Stimulated activated effector memory CD8-positive, alpha-beta T cell treated with anti-CD3 and anti-CD28 coated beads, Interleukin-12 subunit alpha, Interleukin-12 subunit beta, amount 100 ng/mL, for 72 hours (primary cell): Measurements from ENCODE around the gene CEMIP.

Experiments used
- ATAC-seq: fragments of 150-1000 bp; cut with Tn5 transposase; 2 replicates; pipeline ENCODE4 v1.10.0; 2021
- DNase-seq, 2 donors: peaks; one replicate each; pipeline ENCODE4 v3.0.0; 2021 to 2022; ENCODE audit warnings: low spot score in 2 of 2
- H3K27ac Mint-ChIP-seq: one replicate; pipeline ENCODE4 v1.8.0; 2022; ENCODE audit warnings: mild to moderate bottlenecking, mixed read lengths
- H3K36me3 Mint-ChIP-seq: one replicate; pipeline ENCODE4 v1.8.0; 2022; ENCODE audit warnings: mild to moderate bottlenecking, mixed read lengths
- H3K4me1 Mint-ChIP-seq: one replicate; pipeline ENCODE4 v1.8.0; 2022; ENCODE audit warnings: mixed read lengths
- H3K4me3 Mint-ChIP-seq: one replicate; pipeline ENCODE4 v1.8.0; 2022; ENCODE audit warnings: mild to moderate bottlenecking, mixed read lengths
- H3K9me3 Mint-ChIP-seq: one replicate; pipeline ENCODE4 v1.8.0; 2022; ENCODE audit warnings: mixed read lengths

Gene CEMIP

DNA sequence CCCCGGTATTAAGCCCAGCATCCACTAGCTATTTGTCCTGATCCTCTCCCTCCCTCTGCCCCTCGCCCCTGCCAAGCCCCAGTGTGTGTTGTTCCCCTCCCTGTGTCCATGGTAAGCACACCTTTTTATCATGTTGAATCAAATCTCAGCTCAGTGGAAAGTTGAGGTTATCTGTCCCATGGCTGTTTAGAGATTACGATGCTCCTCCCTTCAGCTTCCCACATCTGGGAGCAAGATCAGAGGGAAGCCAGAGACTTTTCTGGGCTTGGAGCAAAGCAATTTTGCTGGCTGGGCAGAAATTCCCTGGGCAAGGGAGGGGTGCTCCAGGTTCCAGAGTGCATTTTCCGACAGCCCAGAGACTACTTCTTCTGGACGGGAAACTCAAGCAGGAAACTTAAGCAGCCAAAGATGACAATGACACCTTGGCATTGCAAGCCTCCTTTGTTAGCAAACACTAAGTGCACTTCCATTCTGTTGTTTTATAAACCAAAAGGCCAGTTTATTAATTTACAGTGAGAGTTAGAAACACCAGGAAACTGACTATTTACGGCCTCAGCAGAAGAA, 105.9 kb downstream of the CEMIP start:
- Mint-ChIP-seq H3K36me3 (no peaks in the 10 kb centered on the region), H3K9me3 (no peaks in the 10 kb centered on the region), H3K4me1 (no peaks in the 10 kb centered on the region), H3K27ac (no peak overlapping the region), H3K4me3 (no peak overlapping the region)
- ATAC-seq (no peak), DNase-seq (no peak)

DNA sequence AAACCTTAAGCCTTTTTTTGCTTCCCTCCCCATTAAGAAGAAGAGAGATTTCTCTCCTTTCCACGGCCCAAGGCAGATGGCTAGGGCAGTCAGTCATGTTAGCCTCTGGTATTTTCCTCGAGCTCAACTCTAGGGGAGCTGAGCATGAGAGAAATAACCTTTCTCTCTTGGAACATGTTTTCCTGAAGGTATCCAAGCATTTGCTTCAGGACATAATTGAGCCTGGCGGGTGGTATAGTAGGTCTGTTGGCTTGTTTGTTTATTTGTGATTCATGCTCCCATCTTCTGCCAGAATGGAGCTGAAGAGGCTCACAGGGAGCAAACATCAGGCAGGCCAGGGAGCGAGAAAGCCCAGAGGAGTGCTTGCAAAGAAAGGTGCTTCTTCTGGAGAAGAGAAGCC, 108.0 kb downstream of the CEMIP start:
- Mint-ChIP-seq H3K9me3 (no peaks in the 10 kb centered on the region), H3K27ac (no peak overlapping the region), H3K36me3 (no peaks in the 10 kb centered on the region), H3K4me3 (no peak overlapping the region), H3K4me1 (no peaks in the 10 kb centered on the region)
- no peak for DNase-seq
- no peak for ATAC-seq

DNA sequence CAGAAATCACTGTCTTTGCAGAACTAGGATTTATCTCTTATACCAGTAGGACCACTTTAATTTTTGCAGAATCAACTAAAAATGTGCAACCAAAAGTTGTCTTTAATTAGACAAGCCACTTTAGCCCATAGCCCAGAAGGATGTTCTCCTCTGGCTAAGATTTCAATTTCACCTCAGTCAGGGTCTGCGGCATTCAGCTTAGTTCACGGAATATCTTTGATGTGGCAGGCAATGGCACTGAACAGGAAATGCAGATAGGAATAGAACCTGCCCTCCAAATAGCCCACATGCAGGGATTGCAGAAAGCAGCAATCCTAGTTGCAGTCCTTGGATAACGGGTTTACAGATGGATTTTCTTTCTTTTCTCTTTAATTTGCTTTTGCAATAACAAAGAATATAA, 109.7 kb downstream of the CEMIP start:
- Mint-ChIP-seq H3K4me3 (no peak overlapping the region), H3K9me3 (no peaks in the 10 kb centered on the region), H3K4me1 (no peaks in the 10 kb centered on the region), H3K36me3 (no peaks in the 10 kb centered on the region), H3K27ac (no peak overlapping the region)
- ATAC-seq: no peak
- no peak for DNase-seq

DNA sequence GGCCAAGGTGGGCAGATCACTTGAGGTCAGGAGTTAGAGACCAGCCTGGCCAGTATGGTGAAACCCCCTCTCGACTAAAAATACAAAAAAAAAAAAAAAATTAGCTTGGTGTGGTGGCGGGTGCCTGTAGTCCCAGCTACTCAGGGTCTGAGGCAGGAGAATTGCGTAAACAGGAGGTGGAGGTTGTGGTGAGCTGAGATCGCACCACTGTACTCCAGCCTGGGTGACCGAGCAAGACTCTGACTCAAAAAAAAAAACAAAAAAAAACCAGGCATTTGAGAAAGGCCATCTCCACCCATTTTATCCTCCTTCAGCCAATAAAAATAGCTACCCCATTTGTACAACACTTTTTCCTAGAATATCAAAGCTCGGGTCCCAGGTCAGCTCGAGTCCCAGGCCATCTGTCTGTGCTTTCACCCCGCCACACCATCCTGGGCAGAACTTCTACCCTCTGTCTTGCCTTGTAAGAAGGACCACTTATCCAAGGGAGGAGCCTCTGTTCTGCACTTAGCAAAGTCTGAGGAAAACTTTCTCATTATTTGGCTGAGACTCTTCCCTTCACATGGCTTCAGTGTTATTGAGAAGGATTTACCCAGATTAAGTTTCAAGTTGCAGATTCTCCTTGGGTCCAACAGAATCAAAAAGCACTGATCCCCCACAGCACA, 111.3 kb downstream of the CEMIP start:
- Mint-ChIP-seq H3K36me3 (no peaks in the 10 kb centered on the region), H3K4me3 (no peak overlapping the region), H3K9me3 (no peaks in the 10 kb centered on the region), H3K27ac (no peak overlapping the region), H3K4me1 (no peaks in the 10 kb centered on the region)
- DNase-seq (no peak), ATAC-seq (no peak)

GRCh38 chr15:80891006-80891405, 111.8 kb downstream of the CEMIP start:
- Mint-ChIP-seq H3K4me1 (no peaks in the 10 kb centered on the region), H3K9me3 (no peaks in the 10 kb centered on the region), H3K36me3 (no peaks in the 10 kb centered on the region), H3K27ac (no peak overlapping the region), H3K4me3 (no peak overlapping the region)
- no peak for DNase-seq
- no peak for ATAC-seq

DNA sequence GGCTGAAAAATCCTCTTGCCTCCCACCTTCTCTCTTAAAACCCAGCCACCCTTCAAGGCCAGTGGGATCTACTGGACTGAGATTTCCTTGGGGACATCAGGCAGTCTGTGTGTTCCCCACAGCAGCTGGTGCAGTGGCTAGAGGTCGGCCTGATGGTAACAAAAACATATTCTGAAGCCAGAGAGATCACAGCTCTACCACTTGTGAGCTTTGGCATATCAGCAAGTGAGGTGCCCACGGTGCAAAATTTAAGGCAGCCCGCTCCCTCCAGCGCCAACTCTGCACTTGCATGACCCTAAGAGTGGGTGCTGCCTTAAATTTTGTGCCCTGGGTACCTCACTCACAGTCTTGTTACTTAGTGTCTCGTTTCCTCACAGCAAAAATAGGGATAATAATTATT, 113.2 kb downstream of the CEMIP start:
- ATAC-seq (no peak), DNase-seq (no peak)
- no peaks in the 10 kb centered on the region for H3K4me1 Mint-ChIP-seq
- H3K4me3 Mint-ChIP-seq: no peak overlapping the region
- H3K36me3 Mint-ChIP-seq: no peaks in the 10 kb centered on the region
- no peak overlapping the region for H3K27ac Mint-ChIP-seq
- H3K9me3 Mint-ChIP-seq: peaks cover 4% of the 10 kb centered on the region

DNA sequence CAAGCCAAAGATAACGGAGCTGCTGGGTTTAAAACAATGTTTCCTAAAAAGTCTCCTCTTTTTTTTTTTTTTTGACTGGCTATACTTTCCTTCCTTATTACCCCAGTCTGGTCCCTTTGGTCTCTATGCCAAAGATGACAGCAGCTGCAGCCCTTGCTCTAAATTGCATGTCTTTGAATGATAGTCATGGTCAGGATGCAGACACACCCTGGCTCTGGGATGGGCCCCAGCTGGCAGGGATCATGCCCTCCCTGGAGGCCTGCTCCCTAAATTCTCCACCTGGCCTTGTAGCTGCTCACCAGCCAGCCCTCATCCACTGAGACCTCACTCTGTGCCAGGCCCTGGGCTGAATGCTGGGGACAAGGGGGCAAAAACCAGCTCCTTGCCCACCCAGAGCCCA, 114.6 kb downstream of the CEMIP start:
- Mint-ChIP-seq H3K36me3 (no peaks in the 10 kb centered on the region), H3K4me1 (no peaks in the 10 kb centered on the region), H3K27ac (no peak overlapping the region), H3K4me3 (no peak overlapping the region), H3K9me3 (peaks cover 4% of the 10 kb centered on the region)
- ATAC-seq: no peak
- DNase-seq: no peak

- DNase-seq: no peak
- H3K27ac Mint-ChIP-seq: no peak overlapping the region
- no peak for ATAC-seq
- H3K4me1 Mint-ChIP-seq: no peaks in the 10 kb centered on the region
- peaks cover 4% of the 10 kb centered on the region for H3K9me3 Mint-ChIP-seq
- no peak overlapping the region for H3K4me3 Mint-ChIP-seq
- H3K36me3 Mint-ChIP-seq: no peaks in the 10 kb centered on the region
These were observed 115.9 kb downstream of the CEMIP start for GRCh38 chr15:80895091-80895490.

DNA sequence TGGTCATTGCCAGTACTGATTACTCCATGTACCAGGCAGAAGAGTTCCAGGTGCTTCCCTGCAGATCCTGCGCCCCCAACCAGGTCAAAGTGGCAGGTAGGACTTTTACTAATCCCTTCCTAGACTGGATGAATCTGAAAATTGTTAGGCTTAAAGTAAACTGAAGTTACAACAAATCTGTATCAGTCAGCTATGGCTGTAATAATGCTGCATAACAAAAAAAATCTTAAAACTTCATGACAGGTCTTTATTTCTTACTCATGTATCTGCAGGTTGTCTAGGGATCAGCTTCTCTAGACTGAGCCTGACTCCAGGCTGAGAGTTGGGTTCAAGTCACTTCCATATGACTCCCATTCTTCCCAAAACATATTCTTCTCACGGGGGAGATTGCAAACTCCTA, 116.8 kb downstream of the CEMIP start:
- DNase-seq (no peak), ATAC-seq (no peak)
- H3K27ac Mint-ChIP-seq: no peak overlapping the region
- H3K9me3 Mint-ChIP-seq: peaks cover 4% of the 10 kb centered on the region
- no peaks in the 10 kb centered on the region for H3K4me1 Mint-ChIP-seq
- H3K36me3 Mint-ChIP-seq: no peaks in the 10 kb centered on the region
- no peak overlapping the region for H3K4me3 Mint-ChIP-seq

GRCh38 chr15:80898040-80898439, 118.9 kb downstream of the CEMIP start:
- no peak overlapping the region for H3K27ac Mint-ChIP-seq
- H3K36me3 Mint-ChIP-seq: no peaks in the 10 kb centered on the region
- H3K4me1 Mint-ChIP-seq: no peaks in the 10 kb centered on the region
- no peak for DNase-seq
- no peak overlapping the region for H3K4me3 Mint-ChIP-seq
- peaks cover 4% of the 10 kb centered on the region for H3K9me3 Mint-ChIP-seq
- no peak for ATAC-seq

DNA sequence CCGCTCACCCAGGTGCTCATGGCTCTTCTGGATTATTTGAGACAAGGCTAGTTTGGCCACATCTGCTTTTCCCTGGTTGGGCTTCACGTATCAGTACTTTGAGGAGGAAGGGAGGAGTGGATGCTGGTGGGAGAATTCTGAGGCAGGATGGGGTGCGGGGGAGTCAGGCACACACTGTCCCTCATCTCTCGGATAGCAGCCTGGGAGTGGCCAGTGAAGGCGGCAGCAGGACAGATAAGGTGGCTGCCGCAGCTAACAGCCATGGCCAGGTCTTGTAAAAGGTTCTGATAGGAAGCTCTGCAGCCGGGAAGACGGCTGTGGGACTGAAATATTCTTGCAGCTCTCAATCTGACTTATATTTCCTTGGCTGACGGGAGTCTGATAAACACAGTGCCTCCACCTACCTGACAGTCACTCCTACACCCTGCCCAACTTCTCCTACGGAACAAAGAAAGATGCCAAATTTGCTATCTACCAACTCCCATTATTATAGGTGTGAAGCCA, 123.2 kb downstream of the CEMIP start:
- Mint-ChIP-seq H3K9me3 (no peaks in the 10 kb centered on the region), H3K4me1 (no peaks in the 10 kb centered on the region), H3K27ac (no peak overlapping the region), H3K36me3 (no peaks in the 10 kb centered on the region), H3K4me3 (no peak overlapping the region)
- ATAC-seq (no peak), DNase-seq (no peak)

DNA sequence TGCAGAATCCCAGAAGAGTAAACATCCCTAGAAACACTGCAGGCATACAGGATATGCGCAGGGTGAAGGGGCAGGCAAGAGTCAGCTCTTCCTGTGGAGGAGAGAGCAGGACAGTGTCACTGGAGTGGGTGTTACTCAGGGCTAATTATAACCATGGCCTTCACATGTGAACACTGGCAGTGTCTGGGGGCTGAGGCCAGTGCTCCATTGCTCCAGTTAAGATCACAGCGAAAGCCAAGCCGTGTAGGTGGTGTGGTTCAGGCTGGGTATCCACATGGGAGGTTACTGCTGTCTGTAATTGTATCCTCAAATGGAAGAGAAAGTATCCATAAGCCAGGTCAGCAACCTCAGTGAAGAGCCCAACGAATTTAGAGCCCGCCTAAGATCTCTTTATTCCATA, 125.8 kb downstream of the CEMIP start:
- no peak for ATAC-seq
- Mint-ChIP-seq H3K4me3 (no peak overlapping the region), H3K27ac (no peak overlapping the region), H3K4me1 (no peaks in the 10 kb centered on the region), H3K9me3 (no peaks in the 10 kb centered on the region), H3K36me3 (no peaks in the 10 kb centered on the region)
- DNase-seq: no peak

DNA sequence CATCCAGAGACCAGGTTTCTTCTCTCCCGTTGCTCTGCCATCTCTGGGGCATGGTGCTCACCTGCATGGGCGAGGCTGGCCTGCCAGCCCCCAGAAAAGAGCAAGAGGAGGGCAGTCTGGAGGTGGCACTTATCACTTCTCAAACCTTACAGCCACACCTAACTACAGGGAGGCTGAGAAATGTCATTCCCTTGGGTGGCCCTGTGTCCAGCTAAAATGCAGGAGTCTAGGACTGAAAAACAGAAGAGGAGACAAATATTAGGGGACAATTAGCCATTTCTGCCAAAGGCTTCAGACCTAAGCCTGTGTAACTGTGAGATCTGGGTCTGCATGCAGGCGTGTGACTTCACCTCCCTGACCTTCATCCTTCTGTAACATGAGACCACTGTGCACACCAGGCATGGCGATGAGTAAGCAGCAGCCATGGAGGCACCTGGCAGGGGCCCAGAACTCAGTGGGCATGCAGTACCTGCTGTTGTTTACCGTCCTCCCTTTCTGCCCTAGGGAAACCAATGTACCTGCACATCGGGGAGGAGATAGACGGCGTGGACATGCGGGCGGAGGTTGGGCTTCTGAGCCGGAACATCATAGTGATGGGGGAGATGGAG, 127.1 kb downstream of the CEMIP start:
- Mint-ChIP-seq H3K4me3 (no peak overlapping the region), H3K27ac (no peak overlapping the region), H3K9me3 (no peaks in the 10 kb centered on the region), H3K36me3 (no peaks in the 10 kb centered on the region), H3K4me1 (no peaks in the 10 kb centered on the region)
- DNase-seq (no peak), ATAC-seq (no peak)

DNA sequence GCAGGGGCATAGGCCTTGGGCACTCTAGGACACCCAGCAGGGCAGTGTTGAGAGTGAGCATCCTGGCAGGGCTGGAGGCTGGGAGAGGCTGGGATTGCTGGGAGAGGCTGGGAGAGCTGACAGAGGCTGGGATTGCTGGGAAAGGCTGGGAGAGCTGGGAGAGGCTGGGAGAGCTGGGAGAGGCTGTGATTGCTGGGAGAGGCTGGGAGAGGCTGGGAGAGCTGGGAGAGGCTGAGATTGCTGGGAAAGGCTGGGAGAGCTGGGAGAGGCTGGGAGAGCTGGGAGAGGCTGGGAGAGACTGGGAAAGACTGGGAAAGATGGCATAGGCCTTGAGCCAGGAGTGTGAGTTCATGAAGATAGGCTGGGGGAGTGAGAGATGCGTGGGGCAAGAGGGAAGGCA, 132.7 kb downstream of the CEMIP start:
- Mint-ChIP-seq H3K27ac (no peak overlapping the region), H3K9me3 (no peaks in the 10 kb centered on the region), H3K36me3 (peaks cover 5% of the 10 kb centered on the region), H3K4me1 (peaks cover 7% of the 10 kb centered on the region), H3K4me3 (no peak overlapping the region)
- no peak for ATAC-seq
- no peak for DNase-seq

DNA sequence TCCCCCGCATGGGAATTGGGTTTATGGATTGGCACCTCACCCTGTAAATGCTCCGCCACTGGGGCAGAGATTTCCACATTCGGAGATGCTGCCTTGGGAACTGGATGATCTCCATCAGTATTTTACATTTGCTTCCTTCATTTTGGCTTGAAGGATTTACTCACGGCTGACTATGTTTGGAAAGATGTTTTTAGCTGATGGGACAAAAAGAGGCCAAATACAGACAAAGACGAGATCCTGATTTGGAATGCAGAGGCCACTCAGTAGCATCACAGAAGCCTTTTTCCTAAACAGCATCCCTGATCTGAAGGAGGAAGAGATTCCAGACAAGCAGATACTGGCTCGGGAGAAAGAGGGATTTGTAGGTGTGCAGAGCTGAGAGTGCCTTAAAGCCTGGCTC, 133.5 kb downstream of the CEMIP start:
- Mint-ChIP-seq H3K9me3 (no peaks in the 10 kb centered on the region), H3K27ac (no peak overlapping the region), H3K36me3 (peaks cover 5% of the 10 kb centered on the region), H3K4me3 (no peak overlapping the region), H3K4me1 (peaks cover 7% of the 10 kb centered on the region)
- no peak for ATAC-seq
- no peak for DNase-seq

DNA sequence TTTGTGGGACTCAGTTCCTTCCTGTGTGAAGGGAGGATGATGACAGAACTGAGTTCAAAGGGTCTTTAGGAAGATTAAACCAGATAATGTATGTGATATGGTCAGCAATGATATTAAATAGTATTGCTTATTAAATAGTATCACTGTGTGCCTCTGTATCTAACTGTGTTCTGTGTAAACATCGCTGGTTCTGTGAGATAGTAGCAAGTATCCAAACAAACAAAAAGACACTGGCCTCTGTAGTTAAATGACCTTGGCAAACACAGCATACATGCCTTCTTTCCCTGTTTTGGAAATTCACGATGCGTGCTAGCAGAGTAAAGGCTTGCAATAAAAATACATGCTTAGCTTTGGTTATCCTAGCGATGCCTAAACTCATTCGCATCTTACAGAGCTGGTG, 134.4 kb downstream of the CEMIP start:
- H3K4me1 Mint-ChIP-seq: peaks cover 7% of the 10 kb centered on the region
- no peak overlapping the region for H3K27ac Mint-ChIP-seq
- DNase-seq (no peak), ATAC-seq (no peak)
- H3K9me3 Mint-ChIP-seq: no peaks in the 10 kb centered on the region
- H3K36me3 Mint-ChIP-seq: peaks cover 5% of the 10 kb centered on the region
- H3K4me3 Mint-ChIP-seq: no peak overlapping the region
